ENCODE results near the gene EMP3.

The EMP3 gene

DNA sequence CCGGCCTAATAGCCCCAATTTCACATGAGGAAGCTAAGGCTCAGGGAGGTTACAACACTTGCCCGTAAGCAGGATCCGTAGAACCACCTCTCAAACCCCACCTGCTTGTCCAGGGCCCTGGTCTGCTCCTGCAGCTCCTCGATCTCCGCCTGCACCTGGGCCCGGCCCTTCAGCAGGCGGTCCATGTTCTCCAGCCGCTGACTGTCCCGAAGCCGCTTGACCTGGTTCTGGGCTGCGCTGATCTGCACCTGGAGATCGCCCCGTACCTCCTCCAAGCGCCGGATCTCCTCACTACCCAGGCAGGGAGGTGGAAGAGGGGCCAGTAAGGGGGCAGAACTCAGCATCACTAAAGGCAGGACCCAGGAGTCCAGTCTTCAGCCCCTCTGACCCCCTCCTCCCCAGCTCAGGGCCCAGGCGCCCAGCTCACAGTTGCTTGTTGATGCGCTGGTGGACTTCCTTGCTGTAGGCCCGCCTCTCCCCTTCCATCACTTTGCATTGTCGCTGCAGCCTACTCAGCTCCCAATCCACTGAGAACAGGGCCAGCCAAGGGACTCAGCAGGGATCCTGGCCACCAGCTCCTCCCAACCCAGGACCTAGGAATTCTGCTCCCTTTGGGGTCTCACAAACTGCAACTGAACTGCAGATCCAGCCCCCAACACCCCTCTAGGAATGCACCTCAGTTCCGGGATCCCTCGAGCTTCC, 6.9 kb upstream of the EMP3 start:
- no peak for DNase-seq (ENCODE audit: low read depth)

DNA sequence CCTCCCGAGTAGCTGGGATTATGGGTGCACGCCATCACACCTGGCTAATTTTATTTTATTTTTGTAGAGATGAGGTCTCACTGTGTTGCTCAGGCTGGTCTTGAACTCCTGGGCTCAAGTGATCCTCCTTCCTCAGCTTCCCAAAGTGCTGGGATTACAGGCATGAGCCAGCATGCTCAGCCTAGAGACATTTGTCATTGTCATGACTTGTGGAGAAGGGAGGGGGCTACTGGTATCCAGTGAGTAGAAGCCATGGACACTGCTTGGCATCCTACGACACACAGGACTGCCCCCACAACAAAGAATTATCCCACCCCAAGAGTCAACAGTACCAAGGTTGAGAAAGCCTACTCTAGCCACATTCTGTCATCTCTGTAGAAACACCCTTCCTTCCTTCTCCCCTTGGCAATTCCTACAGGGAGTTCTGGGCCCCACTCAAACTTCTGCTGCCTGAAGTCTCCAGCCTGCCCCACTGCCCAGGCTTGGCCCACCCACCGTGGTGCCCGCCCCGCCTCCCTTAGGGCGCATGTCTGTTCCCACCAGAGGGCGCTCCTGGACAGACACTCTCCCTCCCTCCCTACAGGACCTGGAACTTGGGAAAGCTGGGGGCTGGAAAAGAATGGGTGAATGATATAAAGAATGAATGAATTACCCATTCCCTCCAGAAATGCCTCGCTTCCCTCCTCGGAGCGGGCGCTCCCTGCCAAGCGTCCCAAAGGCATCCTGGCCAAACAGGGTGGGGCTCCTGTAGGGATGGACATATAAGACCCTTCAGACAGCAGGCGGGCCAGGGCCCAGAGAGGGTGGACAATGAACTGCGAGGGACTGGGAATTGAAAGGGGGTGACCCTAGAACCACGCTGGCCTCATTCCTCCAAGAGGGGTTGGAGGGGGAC, 5.5 kb upstream of the EMP3 start:
- DNase-seq (ENCODE audit: low read depth), result peak; percentile 65

DNA sequence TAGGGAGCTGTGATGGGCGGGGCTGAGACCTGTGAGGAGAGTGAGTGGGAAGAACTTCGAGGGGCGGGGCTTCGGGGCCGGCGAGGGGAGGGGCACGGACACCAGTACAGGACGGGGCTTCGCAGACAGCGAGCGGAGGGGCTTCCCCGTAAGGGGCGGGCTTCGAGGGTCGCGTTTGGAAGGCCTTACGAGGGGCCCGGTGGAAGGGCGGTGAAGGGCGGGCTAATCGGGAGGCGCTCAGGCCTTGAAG, 4.1 kb upstream of the EMP3 start:
- DNase-seq (ENCODE audit: low read depth), result peak; percentile 57

DNA sequence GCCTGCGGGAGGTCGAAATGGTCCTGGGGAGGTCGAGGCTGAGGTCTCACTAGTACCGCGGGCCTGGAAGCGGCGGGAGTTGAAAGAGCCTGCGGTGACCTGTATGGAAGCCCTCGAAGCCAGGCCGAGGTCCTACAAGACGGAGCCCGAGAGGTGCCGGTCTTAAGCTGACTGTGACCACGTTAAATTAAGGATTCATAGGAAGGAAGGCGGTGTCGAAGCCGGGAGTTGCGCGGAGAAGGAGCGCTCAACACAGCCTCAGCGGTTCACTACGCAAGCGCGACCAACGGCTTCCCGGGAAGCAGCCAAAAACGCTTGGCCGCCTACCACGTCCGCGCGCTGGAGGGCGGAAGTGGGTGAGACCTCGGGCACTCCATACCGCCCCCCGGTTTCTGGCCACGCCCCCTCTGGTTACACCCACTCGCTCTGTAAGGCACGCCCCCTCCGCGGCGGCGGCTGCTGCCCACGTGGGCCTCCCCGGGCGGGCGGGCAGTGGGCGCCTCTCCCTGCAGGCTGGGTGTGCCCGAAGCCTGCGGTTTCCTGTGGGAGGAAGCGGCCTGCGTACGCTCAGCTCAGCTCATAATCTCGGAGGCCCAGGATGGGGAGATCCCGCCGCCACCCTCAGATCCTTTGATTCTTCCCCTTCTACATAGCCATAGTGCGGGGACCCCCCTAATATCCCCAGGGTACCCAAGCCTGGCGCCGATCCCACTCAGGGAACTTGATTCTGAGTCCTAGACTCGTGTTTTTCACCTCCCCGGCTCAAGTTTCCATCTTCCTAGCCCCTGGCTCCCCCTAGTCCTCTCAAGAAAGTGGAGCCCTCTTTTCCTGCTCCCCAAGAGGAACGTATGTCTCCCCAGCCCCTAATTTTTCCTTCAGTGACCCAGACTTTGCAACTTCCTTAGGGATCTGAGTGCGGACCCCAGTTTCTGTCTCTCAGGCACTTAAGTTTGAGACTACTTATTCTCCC, 3.4 kb upstream of the EMP3 start:
- peak; percentile 94 for DNase-seq (ENCODE audit: low read depth)

DNA sequence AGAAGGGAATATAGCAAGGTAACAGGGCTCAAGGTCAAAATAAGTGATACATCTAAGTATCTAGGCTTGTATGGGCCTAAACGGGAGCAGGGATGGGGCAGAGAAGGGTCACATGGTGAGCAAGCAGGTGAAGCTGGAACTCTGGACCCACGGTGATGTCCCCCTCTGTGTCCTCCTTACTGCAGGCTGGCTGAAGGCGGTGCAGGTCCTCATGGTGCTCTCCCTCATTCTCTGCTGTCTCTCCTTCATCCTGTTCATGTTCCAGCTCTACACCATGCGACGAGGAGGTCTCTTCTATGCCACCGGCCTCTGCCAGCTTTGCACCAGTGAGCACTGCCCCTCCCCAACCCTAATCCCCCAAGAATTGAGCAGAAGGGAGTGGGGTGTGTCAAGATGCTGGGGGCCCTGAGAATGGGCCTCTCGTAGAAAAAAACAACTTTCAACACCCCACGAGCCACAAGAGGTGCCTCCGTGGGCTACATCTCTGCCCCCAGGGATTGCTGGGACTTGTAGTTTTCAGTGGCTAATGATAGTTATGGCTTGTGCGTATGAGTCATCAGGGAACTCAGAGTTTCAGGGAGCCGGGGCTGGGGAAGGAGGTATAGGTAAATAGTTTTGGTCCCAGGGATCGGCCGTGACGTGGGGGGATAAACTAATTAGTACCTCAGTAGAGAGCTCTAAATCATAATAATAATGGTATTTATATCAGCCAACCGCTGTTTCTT, 4.0 kb downstream of the EMP3 start:
- no peak for DNase-seq (ENCODE audit: low read depth)

DNA sequence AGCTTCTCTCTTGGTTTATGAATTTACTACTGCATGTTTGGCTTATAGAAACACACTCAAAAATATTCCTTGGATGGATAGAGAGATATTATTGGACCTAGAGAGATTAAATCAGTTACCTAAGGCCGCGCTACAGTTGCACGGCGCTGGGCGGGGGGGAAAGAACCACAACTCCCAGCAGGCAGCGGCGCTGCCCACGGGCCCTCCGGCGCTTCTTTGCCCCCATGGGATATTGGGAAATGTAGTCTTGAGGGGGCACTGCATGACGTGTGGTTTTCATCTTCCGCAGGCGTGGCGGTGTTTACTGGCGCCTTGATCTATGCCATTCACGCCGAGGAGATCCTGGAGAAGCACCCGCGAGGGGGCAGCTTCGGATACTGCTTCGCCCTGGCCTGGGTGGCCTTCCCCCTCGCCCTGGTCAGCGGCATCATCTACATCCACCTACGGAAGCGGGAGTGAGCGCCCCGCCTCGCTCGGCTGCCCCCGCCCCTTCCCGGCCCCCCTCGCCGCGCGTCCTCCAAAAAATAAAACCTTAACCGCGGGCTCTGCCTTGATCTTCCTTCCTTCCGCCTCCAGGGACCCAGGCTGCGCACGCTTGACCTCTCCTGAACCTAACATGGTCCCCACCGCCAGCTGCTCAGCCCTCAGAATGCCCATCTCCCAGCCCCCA, 4.8 kb downstream of the EMP3 start:
- DNase-seq (ENCODE audit: low read depth), result no peak

DNA sequence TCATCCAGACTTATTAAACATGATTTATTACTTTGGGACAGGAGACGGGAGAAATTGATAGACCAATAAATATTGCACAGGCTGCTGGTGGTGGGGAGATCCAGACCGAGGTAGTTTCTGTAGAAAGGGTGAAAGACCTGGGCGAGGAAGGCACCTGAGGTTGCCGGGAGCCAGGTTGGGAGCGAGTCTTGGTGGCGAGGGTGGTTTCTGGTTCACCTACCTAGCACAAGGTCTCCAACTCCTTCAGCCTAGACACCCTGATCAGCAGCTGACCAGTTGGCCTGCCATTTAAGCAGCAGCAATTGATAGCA, 7.0 kb downstream of the EMP3 start:
- no peak for DNase-seq (ENCODE audit: low read depth)

DNA sequence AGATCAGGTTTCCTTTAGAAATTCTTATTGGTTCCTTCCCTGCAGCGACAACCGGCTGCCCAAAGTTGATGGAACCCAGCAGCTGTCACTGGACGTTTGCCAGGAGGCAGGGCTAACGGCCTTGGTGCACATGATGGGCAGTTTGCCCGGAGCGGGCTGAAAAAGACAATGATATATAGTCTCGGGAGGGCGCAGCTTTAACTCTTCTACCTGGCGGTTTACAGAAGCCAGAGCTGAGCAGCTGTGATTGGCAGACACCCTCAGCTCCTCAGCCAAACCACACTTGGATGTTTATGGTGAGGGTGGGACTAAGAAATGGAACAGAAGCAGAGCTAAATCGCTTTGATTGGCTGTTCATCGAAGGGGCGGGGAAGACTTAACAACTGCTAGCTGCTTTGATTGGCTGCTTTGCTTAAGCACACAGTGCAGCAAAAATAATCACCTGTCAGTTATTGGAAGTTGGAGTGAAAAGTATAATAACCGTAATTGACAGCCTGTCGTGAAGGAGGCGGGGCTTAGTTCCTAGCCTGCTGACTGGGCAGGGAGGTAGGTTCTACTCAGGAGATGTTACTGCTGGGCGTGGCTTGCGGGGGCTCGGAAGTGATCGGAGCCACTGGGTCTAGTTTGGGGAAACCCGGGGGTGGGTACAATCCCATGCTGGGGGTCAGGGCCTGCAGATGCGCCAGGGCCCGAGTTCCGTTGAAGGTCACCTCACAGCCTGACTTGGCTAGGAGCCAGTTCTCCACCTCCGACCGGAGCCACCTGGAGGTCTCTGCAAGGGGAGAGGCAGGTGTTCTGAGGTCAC, 7.5 kb downstream of the EMP3 start:
- peak; percentile 96 for DNase-seq (ENCODE audit: low read depth)

DNA sequence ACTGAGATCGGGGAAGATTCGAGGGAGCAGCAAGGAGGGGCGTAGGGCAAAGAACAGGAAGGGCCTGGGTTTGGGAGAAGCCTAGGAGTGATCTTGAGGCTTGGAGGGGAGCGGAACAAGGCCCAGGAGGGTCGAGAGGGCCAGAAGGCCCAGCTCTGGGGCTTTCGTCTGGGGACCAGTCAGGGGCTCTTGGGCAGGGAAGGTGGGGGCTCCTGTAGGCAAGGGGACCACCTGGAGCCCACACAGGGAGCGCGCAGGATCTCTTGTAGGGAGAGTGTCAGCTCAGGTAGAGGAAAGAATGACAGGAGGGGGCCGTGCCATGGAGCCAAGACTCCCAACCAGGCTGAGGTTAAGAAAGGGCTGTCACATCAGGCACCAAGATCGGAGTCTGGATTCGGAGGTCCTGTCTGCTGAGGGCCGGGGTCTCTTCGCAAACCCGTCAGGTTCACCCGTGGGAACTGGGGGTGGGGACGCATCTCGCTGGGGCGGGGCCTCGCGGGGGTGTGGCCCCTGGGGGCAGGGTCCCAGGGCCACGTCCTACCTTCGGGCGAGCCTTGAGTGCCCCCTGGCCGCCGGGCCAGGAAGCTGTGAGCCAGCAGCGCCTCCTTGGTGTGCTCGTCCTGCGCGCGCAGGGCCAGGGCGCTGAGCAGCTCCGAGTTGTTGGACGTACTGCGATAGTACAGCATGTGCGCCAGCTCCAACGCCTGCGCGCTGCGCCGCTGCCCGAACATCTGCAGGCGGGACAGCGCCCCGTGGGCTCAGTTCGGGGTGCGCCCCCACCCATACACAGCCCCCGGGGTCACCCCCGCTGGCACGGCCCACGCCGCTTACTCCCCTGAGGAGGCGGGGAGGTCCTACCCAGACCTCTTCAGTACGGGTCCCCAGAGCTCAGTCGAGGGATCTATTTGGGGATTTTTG, 8.4 kb downstream of the EMP3 start:
- DNase-seq (ENCODE audit: low read depth), result peak; percentile 85

DNA sequence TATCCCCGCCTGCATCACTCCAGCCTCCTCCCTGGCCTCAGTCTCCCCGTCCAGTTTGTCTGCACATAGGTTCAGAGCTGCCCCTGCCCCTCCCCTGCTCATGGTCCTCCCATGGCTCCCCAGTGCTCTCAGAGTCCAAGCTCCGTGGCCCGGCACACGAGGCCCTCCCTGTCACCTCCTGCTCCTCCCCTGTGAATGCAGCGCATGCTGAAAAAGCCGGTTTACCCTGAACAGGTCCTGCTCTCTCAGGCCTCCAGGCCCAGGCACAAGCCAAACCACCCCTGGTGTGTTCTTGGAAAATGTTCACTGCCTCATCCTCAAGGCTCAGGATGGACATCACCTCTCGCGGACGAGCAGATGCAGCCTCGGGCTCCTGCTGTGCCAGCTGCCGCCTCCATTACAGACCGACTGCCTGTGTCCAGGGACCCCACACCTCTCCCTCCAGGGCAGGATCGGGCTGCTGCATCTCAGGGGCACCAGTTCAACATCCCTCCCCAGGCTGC, 13.0 kb downstream of the EMP3 start:
- DNase-seq (ENCODE audit: low read depth), result no peak

DNA sequence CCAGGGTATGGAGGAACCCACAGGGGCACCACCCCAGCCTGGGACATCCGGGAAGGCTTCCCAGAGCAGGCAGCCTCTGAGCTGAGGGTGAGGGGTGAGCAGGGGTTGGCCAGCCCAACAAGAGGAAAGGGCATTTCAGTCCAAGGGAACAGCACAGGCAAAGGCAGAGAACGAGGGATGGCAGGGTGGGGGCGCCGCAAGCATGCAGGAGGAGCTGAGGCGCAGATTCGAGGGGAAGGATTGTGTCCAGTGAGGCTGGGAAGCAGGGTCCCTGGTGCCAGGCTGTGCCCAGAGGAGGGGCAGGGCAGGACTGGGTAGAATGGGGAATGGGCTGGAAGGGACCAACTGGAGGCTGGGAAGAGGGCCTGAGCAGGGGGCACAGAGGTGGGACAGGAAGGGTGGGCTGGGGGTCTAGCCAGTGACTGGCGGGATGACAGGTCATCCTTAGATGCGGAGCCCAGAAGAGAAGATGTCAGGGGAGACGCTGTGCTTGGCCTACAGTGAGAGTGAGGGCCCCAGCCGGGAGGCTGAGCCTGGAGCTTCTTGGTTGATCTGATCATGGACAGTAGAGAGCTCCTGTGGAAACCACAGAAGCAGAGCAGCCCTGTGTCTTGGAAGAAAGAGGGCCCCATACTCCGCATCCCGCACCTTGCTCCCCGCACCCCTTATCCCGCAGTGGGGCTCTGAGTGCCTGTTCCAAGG, 13.6 kb downstream of the EMP3 start:
- DNase-seq (ENCODE audit: low read depth), result no peak

DNA sequence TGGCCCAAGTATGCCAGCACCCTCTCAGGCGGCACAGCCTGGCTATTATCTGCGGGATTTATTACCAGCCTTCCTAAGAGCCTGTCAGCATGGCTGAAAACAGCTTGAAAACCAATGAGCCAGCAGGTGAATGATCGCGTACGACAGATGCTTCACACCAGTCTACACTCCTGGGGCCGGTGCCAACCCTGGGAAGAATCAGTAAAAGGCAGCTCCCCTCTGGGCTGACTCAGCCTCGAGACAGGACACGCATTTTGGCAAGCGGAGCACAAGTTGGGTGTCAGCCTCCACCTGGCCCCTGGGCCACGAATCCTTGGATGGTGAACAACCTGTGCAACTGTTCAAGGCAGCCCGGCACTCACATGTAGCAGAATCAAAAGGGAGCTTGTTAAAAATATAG, 15.6 kb downstream of the EMP3 start:
- no peak for DNase-seq (ENCODE audit: low read depth)

DNA sequence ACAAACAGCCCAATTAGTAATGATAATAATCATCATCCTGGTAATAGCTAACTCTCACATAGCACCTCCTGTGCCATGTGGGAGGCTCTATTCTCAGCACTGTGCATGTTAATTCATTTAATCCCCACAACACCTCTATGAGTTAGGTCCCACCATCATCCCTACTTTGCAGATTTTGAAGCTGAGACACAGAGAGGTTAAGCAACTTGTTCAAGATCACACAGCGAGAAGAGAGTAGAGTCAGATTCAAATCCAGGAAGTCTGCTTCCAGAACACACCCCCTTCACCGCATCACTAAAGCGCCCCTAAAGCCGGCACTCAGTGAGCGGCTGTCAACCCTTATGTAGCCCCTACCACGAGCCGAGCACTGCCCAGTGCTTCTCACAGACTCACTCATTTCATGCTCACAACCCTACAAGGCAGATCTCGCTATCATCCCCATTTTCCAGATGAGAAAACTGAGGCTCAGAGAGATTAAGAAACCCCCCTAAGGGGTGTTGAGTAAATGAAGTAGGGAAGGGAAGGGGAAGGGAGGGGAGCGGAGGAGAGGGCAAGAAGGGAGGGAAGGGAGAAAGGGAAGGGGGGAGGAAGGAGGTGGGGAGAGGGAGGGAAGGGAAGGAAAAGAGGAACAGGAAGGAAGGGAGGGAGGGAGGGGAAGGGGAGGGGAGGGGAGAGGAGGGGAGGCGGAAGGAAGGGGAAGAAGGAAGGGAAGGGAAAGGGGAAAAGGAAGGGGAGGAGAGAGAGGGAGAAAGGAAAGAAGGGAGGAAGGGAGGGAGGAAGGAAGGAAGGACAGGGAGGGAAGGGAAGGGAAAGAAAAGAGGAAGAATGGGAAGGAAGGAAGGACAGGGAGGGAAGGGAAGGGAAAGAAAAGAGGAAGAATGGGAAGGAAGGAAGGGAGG, 16.4 kb downstream of the EMP3 start:
- no peak for DNase-seq (ENCODE audit: low read depth)

DNA sequence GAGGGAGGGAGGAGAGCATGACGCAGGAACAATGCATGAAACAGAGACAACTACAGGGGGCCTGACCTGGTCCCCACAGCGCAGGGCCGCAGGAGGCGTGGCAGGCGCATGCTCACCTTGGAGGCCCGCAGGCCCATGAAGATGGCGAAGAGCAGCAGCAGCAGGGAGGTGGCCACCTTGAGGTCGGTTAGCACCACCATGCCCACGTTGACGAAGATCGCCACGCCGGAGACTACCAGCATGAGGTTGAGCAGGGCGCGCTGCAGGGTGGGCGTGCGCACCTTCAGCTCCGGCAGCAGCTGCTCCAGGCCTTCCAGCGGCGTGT, 17.0 kb downstream of the EMP3 start:
- DNase-seq (ENCODE audit: low read depth), result no peak

DNA sequence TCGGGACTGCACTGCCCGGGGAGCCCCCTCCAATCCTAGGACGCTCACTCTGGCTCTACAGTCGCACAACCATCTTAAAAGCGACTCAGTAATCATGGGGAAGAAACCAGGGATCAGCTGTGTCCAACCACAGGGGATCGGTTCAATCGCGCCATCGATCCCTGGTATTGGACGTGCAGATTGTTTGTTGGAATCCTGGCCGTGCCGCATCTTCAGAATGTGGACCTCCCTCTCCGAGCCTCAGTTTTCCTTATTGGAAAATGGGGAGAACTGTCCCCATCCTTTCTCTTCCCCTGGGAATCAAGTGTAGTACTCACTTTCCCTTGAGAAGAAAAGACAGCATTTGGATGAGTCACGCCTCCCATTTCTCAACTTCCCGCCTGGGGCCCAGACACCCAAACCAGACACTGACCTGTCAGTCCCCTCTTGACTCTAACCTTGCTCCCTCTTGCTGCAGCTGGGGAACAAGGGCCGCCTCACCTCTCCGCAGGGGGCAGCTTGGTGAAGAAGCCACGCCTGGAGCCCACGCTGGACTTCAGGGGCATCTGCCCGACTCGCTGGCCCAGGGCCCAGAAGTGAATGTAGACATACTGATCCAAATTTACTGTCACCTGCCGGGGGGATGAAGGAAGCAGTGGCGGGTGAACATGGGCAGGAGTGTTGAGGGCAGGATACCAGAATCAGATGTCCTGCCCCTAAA, 17.6 kb downstream of the EMP3 start:
- no peak for DNase-seq (ENCODE audit: low read depth)

DNA sequence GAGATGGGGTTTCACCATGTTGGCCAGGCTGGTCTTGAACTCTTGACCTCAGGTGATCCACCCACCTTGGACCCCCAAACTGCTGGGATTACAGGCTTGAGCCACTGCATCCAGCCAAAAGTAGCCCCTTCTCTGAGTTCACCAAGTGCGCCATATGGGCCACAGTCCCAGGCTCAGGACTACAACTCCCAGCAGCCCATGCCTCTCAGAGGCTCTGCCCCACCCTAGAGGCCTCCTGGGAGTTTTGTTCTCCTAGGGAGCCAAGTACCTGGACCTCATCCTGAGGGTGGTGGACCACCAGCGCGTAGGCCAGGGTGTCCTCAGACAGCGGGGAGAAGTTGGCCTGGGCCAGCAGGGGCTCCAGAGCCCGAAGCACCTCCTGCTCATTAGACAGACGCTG, 19.5 kb downstream of the EMP3 start:
- no peak for DNase-seq (ENCODE audit: low read depth)

DNA sequence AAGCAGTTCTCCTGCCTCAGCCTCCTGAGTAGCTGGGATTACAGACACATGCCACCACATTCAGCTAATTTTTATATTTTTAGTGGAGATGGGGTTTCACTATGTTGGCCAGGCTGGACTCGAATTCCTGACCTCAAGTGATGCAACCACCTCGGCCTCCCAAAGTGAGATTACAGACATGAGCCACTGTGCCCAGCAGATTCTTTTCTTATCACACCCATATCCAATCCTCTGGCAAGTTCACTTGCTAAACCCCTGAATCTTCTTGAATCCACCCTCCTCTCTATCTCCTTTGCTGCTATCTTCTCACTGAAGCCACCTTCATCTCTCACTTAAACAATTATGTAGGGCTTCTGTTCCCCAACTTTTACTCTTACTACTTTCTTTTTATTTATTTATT, 20.8 kb downstream of the EMP3 start:
- no peak for DNase-seq (ENCODE audit: low read depth)

All from stromal cell of bone marrow (primary cell).